ENCODE measurements around the gene ATOH8.

ATOH8 gene

DNA sequence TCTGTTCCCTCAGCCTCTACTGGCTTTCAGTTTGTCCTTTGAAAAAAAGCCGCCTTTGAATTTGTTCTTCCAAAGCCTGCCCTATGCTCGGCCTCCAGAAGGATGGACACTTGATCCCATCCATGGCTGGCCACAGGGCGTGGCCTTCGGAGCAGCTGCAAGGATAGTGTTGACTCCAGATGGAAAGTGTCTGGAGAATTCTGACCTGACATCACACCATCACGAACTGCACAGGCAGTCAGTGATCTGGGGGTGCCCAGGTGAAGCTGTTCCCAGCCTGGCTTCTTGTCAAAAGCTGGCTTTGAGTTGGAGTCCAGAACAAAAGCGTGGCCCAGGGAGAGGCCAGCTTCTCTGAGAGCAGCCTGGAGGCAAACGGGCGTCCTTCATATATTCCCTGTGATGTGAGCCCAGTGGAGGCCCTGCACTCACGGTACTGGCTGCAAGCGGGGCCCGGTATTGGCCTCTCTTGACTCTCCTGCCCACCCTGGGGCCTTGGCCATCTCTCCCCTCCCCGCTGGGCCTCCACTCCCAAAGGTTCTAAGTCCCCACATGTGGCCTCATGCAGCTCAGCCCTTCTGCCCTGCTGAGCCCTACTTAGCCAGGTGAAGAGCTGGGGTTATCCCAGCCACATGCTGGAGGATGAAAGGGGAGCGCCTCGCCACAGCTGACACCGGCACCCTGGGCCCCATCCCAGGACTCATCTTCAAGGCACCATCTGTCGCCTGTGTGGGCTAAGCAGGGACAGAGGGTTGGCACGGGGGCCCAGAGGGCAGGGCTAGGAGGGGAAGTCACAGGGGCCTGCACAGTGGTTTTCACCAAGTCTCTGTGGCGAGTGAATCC lies 20.4 kb upstream of the ATOH8 start:
- Histone ChIP-seq H3K27me3 (ENCODE audit: insufficient read depth, low read length) (no peaks in the 10 kb centered on the region), H3K9me3 (ENCODE audit: low read length) (no peaks in the 10 kb centered on the region), H3K4me1 (ENCODE audit: insufficient read depth, low read length, severe bottlenecking) (no peaks in the 10 kb centered on the region), H4K20me1 (ENCODE audit: insufficient read depth, low read length) (no peaks in the 10 kb centered on the region), H3K4me2 (ENCODE audit: low read length) (no peak overlapping the region), H3K36me3 (ENCODE audit: insufficient read depth, low read length) (no peaks in the 10 kb centered on the region), H3K27ac (ENCODE audit: low read depth, low read length, poor library complexity, severe bottlenecking) (no peak overlapping the region), H3K79me2 (ENCODE audit: insufficient read depth, low read length) (no peaks in the 10 kb centered on the region), H3K9ac (ENCODE audit: low read length) (no peak overlapping the region), H3K4me3 (ENCODE audit: low read depth, low read length, poor library complexity, severe bottlenecking) (no peak overlapping the region), H2AFZ (ENCODE audit: low read length) (no peak overlapping the region), H3F3A (ENCODE audit: insufficient read depth, low read length) (no peaks in the 10 kb centered on the region), H3K9me2 (ENCODE audit: low read depth, low read length) (no peaks in the 10 kb centered on the region)
- TF ChIP-seq, protein P1, sequence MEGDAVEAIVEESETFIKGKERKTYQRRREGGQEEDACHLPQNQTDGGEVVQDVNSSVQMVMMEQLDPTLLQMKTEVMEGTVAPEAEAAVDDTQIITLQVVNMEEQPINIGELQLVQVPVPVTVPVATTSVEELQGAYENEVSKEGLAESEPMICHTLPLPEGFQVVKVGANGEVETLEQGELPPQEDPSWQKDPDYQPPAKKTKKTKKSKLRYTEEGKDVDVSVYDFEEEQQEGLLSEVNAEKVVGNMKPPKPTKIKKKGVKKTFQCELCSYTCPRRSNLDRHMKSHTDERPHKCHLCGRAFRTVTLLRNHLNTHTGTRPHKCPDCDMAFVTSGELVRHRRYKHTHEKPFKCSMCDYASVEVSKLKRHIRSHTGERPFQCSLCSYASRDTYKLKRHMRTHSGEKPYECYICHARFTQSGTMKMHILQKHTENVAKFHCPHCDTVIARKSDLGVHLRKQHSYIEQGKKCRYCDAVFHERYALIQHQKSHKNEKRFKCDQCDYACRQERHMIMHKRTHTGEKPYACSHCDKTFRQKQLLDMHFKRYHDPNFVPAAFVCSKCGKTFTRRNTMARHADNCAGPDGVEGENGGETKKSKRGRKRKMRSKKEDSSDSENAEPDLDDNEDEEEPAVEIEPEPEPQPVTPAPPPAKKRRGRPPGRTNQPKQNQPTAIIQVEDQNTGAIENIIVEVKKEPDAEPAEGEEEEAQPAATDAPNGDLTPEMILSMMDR (IDR thresholded peaks at IDR 0.05; ENCODE audit: low read length) = no peak
- no peak for TF ChIP-seq EZH2 (IDR thresholded peaks at IDR 0.05; ENCODE audit: borderline replicate concordance, low read length)

DNA sequence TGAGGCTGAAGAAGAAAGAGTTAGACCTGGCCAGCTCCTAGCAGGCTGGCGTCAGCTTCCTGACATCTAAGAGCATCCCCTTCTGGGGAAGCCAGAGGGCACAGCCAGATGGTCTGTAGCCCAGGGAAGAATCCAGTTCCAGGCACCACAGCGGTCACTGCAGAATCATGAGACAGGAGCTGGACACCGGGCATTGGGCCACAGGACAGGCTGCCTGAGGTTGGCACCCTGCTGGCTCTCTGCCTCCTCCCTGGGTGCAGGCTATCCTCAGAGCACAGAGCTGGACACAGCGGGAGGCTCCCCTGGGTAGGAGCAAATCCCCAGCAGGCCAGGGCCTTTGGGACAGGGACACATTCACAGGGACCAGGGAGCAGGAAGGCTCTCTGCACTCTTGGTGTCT lies 19.8 kb upstream of the ATOH8 start:
- Histone ChIP-seq H3K4me1 (ENCODE audit: insufficient read depth, low read length, severe bottlenecking) (no peaks in the 10 kb centered on the region), H3K9me2 (ENCODE audit: low read depth, low read length) (no peaks in the 10 kb centered on the region), H2AFZ (ENCODE audit: low read length) (no peak overlapping the region), H3K79me2 (ENCODE audit: insufficient read depth, low read length) (no peaks in the 10 kb centered on the region), H3K36me3 (ENCODE audit: insufficient read depth, low read length) (no peaks in the 10 kb centered on the region), H3K27ac (ENCODE audit: low read depth, low read length, poor library complexity, severe bottlenecking) (no peak overlapping the region), H3K4me3 (ENCODE audit: low read depth, low read length, poor library complexity, severe bottlenecking) (no peak overlapping the region), H3K9ac (ENCODE audit: low read length) (no peak overlapping the region), H3K9me3 (ENCODE audit: low read length) (no peaks in the 10 kb centered on the region), H3K4me2 (ENCODE audit: low read length) (no peak overlapping the region), H3F3A (ENCODE audit: insufficient read depth, low read length) (no peaks in the 10 kb centered on the region), H4K20me1 (ENCODE audit: insufficient read depth, low read length) (no peaks in the 10 kb centered on the region), H3K27me3 (ENCODE audit: insufficient read depth, low read length) (no peaks in the 10 kb centered on the region)
- TF ChIP-seq EZH2 (IDR thresholded peaks at IDR 0.05; ENCODE audit: borderline replicate concordance, low read length) = no peak
- TF ChIP-seq, protein P1 (IDR thresholded peaks at IDR 0.05; ENCODE audit: low read length) = no peak

DNA sequence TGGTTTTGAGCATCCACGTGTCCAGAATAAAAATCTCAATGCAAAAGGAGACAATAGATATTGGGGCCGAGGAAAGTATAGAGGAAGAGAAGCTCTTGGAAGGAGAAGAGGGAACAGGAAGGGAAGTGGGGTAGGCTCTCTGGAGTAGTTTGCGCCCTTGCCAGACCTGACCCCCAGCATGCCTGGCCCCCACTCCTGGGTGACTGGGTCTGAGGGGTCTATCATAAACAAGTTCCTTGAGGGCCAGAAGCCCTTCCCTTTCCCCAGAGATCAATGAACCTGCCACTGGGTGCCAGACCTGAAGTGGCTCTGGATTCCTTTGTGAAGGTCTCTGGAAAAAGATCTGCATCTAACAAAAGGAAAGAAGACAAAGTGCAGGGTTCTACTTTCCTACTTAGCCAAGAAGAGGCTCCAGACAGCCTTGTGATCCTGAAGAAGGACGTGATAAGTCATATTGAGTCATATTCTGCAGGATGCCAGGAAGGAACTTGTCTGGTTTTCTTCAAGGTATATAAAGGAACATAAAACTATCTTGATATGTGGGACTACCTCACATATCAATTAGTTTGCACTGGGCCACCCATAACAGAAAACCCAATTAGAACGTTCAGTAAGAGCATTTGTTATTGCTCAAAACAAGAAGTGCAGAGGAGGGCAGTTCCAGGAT lies 18.7 kb upstream of the ATOH8 start:
- H3K9me3 ChIP-seq (ENCODE audit: low read length) = no peaks in the 10 kb centered on the region
- H3K9me2 ChIP-seq (ENCODE audit: low read depth, low read length) = no peaks in the 10 kb centered on the region
- TF ChIP-seq EZH2 (IDR thresholded peaks at IDR 0.05; ENCODE audit: borderline replicate concordance, low read length) = no peak
- TF ChIP-seq, protein P1 (IDR thresholded peaks at IDR 0.05; ENCODE audit: low read length) = no peak
- H3K27ac ChIP-seq (ENCODE audit: low read depth, low read length, poor library complexity, severe bottlenecking) = no peak overlapping the region
- no peak overlapping the region for H3K4me2 ChIP-seq (ENCODE audit: low read length)
- no peak overlapping the region for H3K4me3 ChIP-seq (ENCODE audit: low read depth, low read length, poor library complexity, severe bottlenecking)
- H3K9ac ChIP-seq (ENCODE audit: low read length) = no peak overlapping the region
- no peaks in the 10 kb centered on the region for H4K20me1 ChIP-seq (ENCODE audit: insufficient read depth, low read length)
- H2AFZ ChIP-seq (ENCODE audit: low read length) = no peak overlapping the region
- H3K27me3 ChIP-seq (ENCODE audit: insufficient read depth, low read length) = no peaks in the 10 kb centered on the region
- no peaks in the 10 kb centered on the region for H3K4me1 ChIP-seq (ENCODE audit: insufficient read depth, low read length, severe bottlenecking)
- no peaks in the 10 kb centered on the region for H3F3A ChIP-seq (ENCODE audit: insufficient read depth, low read length)
- H3K79me2 ChIP-seq (ENCODE audit: insufficient read depth, low read length) = no peaks in the 10 kb centered on the region
- H3K36me3 ChIP-seq (ENCODE audit: insufficient read depth, low read length) = no peaks in the 10 kb centered on the region

All from OCI-LY1 (cell line).